Placental pericyte (primary cell): ENCODE results near the gene RFWD3. TPM values are rescaled to one million over a fixed set of nuclear protein-coding genes. Genes with fewer than 3 reads are reported as not detected.

Source experiments
- total RNA-seq: library from RNA; depleted of rRNA; stranded (reverse); fragments of >200 nt; gene quantifications from 2 replicates; pipeline ENCODE4 v1.2.3, GENCODE V29; 2012

RFWD3 gene, protein sequence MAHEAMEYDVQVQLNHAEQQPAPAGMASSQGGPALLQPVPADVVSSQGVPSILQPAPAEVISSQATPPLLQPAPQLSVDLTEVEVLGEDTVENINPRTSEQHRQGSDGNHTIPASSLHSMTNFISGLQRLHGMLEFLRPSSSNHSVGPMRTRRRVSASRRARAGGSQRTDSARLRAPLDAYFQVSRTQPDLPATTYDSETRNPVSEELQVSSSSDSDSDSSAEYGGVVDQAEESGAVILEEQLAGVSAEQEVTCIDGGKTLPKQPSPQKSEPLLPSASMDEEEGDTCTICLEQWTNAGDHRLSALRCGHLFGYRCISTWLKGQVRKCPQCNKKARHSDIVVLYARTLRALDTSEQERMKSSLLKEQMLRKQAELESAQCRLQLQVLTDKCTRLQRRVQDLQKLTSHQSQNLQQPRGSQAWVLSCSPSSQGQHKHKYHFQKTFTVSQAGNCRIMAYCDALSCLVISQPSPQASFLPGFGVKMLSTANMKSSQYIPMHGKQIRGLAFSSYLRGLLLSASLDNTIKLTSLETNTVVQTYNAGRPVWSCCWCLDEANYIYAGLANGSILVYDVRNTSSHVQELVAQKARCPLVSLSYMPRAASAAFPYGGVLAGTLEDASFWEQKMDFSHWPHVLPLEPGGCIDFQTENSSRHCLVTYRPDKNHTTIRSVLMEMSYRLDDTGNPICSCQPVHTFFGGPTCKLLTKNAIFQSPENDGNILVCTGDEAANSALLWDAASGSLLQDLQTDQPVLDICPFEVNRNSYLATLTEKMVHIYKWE
- total RNA-seq: 17.9 and 61.6 TPM in 2 replicates

GRCh38 chr16:74666425-74667254, at the start of gene RFWD3:
Gene RFWD3 (minus strand): TSS chr16:74666877. CDS start chr16:74661449, 5,428 bp downstream.

GRCh38 chr16:74700438-74701225, 34.0 kb upstream of the RFWD3 start, which contains the start of gene MLKL:
Gene MLKL (minus strand): TSS chr16:74700862. CDS start chr16:74695757, 5,105 bp downstream.

DNA sequence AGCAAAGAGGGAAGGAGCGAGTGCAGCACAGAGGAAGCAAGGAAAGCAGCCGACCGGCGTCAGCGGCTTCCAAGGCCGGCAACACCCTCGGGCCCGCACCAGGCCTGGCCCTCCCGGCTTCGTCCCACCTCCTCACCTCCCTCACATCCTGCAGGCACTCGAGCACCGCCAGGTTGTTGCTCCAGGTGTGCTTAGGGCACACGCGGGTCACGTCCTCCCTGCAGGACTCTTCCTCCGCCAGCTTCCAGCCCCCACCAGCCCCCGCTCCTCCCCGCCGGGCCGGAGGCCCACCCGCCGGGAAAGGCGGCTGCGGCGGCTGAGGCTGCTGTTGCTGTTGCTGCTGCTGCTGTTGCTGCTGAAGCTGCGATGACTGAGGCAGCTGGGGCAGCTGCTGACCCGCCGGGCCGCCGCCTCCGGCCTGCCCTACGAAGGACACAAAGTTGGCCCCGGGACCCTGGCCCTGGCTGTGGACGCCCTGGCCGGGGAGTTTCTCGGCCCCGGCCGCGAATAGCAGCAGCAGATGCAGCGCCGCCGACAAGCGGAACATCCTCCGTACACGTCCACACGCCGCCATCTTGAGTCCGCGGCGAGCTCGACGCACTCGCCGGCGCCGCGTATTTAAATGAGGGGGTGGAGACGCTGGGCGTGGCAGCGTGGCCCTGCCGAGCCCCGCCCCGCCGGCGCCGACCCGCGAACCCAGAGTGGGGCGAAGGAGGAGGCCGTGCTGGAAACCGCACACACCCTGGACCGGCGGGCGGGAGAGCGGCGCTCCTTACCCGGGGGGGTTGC, 60.0 kb downstream of the RFWD3 start, which contains the start of gene GLG1:
Gene GLG1, minus strand, starts transcription at position 594 of the 789 bp plus-strand sequence. Its CDS starts 20 bp downstream, at position 574.

Other genes with a start within 250 kb of the RFWD3 start
- not detected in 2 replicates for gene CLEC18B, start 245.4 kb downstream of the RFWD3 start, total RNA-seq
- 175 and 198 TPM in 2 replicates for gene GLG1, start 59.8 kb downstream of the RFWD3 start, total RNA-seq
- 3.7 and 14.9 TPM in 2 replicates for gene MLKL, start 34.0 kb upstream of the RFWD3 start, total RNA-seq
- not detected in 2 replicates for gene FA2H, start 107.9 kb upstream of the RFWD3 start, total RNA-seq